Measurements from ENCODE around the gene FUT3.

Gene FUT3

GRCh38 chr19:5799247-5800241, 51.7 kb downstream of the FUT3 start:
- no peak for DNase-seq

DNA sequence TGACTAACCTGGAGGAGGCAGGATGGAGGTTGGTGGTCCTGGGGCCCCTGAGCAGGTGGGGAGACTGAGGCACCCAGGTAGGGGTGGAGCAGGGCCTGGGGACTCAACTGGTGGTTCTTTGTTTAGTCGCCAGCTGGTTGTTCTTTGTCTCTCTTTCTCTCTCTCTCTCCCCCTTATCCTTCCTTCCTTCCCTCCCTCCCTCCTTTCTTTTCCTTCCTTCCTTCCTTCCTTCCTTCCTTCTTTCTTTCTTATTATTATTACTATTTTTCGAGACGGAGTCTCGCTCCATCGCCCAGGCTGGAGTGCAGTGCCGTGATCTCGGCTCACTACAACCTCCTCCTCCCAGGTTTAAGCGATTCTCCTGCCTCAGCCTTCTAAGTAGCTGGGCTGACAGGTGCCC, 53.0 kb downstream of the FUT3 start:
- DNase-seq, result no peak

DNA sequence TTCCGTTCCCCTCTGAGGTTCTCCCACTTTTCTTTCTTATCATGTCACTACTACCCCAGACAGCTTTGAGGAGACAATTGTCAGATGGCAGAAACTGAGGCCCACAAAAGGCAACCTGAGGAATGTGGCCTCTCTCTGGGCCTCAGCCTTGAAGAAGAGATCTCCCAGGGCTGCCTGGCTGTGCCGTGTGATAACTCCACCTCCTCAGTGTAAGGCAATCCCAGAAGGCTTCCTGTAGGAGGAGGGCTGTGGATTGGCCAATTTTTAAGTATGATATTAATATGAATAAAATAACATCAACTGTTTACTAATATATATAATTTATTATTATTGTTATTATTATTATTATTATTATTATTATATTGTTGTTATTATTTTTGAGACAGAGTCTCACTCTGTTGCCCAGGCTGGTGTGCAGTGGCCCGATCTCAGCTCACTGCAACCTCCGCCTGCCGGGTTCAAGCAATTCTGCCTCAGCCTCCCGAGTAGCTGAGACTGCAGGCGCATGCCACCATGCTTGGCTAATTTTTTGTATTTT, 55.8 kb downstream of the FUT3 start:
- DNase-seq, result no peak

DNA sequence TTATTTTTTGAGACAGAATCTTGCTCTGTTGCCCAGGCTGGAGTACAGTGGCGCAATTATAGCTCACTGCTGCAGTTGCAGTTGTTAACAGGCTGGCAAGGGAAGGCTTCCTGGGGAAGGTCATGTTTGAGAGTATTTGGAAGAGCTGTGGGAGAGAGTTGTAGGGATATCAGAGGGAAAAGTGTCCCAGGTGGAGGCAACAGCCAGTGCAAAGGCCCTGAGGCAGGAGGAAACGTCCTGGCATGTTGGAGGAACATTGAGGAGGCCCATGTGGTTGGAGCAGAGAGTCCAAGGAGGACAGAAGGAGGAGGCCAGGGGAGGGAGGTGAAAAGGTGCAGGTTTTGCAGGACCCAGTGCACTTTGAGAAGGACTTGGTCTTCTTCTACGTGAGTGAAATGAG, 58.1 kb downstream of the FUT3 start:
- DNase-seq, result no peak
